Adipose tissue (tissue), 3 donors: Measurements from ENCODE around the gene UBE3C. TPM values are rescaled to one million over a fixed set of nuclear protein-coding genes. Genes with fewer than 3 reads are reported as not detected.
A peak's percentile ranks its signal among the peaks of the same experiment; 100 is the strongest.
"Not testable (repeated sequence)": the region's sequence is repeated elsewhere in the genome, so short reads cannot be mapped to it uniquely, and the experiment has no call there.

Experiments used
- H3K27ac ChIP-seq: one replicate; pipeline ENCODE4 v1.5.1; 2013; ENCODE audit warnings: low read depth, low read length
- WGBS, 3 donors: extraction: QIAGEN DNeasy Blood & Tissue Kit; methylation state at CpG; one replicate each; pipeline ENCODE4 v1.1.7; 2013; 5-methylcytosine and 5-hydroxymethylcytosine counted together
- polyA plus RNA-seq, 3 donors: library from polyadenylated mRNA; stranded (reverse); fragments of 200-250 nt; gene quantifications; one replicate each; pipeline ENCODE4 v1.2.3, GENCODE V29; 2013
- donor health status: healthy with polysubstance abuse.
- donor health status: Bipolar disorder and iron deficiency.
- donor health status: healthy.

Gene UBE3C
- polyA plus RNA-seq, 3 donors, result 15.6 to 33.2 (median 27.6) TPM

- 84 to 87% (median 84%) methylated on average over 26 of the region's 26 CpGs for WGBS, 3 donors
- H3K27ac ChIP-seq, result no peak overlapping the region
Measured at GRCh38 chr7:157125376-157126223, 13.1 kb upstream of the UBE3C start.

- 88 to 90% (median 89%) methylated on average over 11 of the region's 11 CpGs for WGBS, 3 donors
- no peak overlapping the region for H3K27ac ChIP-seq
Measured at GRCh38 chr7:157126921-157127320, 11.8 kb upstream of the UBE3C start.

GRCh38 chr7:157129200-157129599 is 9.5 kb upstream of the UBE3C start:
- WGBS, 3 donors, result 51 to 83% (median 80%) methylated on average over 10 of the region's 10 CpGs

GRCh38 chr7:157129907-157130460 is 8.7 kb upstream of the UBE3C start:
- no peak overlapping the region for H3K27ac ChIP-seq
- WGBS, 3 donors, result 75 to 82% (median 80%) methylated on average over 15 of the region's 15 CpGs

More at GRCh38 chr7:157129200-157129599, 9.5 kb upstream of the UBE3C start:
- H3K27ac ChIP-seq, result no peak overlapping the region

- 74 to 87% (median 87%) methylated on average over 2 of the region's 2 CpGs for WGBS, 3 donors
- not testable (repeated sequence) for H3K27ac ChIP-seq
Measured at GRCh38 chr7:157130849-157131248, 7.9 kb upstream of the UBE3C start.

- no peak overlapping the region for H3K27ac ChIP-seq
- WGBS, 3 donors, result 80 to 82% (median 81%) methylated on average over 5 of the region's 5 CpGs
Measured at GRCh38 chr7:157132796-157133195, 5.9 kb upstream of the UBE3C start.

GRCh38 chr7:157133304-157133703 is 5.4 kb upstream of the UBE3C start:
- no peak overlapping the region for H3K27ac ChIP-seq
- 88 to 91% (median 90%) methylated on average over 2 of the region's 2 CpGs for WGBS, 3 donors

GRCh38 chr7:157136372-157136771 is 2.4 kb upstream of the UBE3C start:
- WGBS, 3 donors, result 19 to 26% (median 23%) methylated on average over 4 of the region's 4 CpGs
- no peak overlapping the region for H3K27ac ChIP-seq

GRCh38 chr7:157138101-157138423 is 664 bp upstream of the UBE3C start:
- 23 to 38% (median 32%) methylated on average over 5 of the region's 5 CpGs for WGBS, 3 donors
- peak overlapping the region; percentile 51 for H3K27ac ChIP-seq

GRCh38 chr7:157139111-157139809 is 534 bp downstream of the UBE3C start:
- WGBS, 3 donors, result 0 to 1% (median 0%) methylated on average over 67 to 74 of the region's 74 CpGs
- H3K27ac ChIP-seq, result peak overlapping the region; percentile 52

- H3K27ac ChIP-seq, result peak overlapping the region; percentile 40
- 15 to 27% (median 25%) methylated on average over 19 of the region's 19 CpGs for WGBS, 3 donors
Measured at GRCh38 chr7:157139810-157140510, 1.2 kb downstream of the UBE3C start.

GRCh38 chr7:157140511-157140905 is 1.8 kb downstream of the UBE3C start:
- H3K27ac ChIP-seq, result no peak overlapping the region

GRCh38 chr7:157141525-157142060 is 2.9 kb downstream of the UBE3C start:
- 85 to 95% (median 93%) methylated on average over 16 of the region's 16 CpGs for WGBS, 3 donors
- H3K27ac ChIP-seq, result no peak overlapping the region

More at GRCh38 chr7:157140511-157140905, 1.8 kb downstream of the UBE3C start:
- 58 to 80% (median 79%) methylated on average over 10 of the region's 10 CpGs for WGBS, 3 donors

- H3K27ac ChIP-seq, result no peak overlapping the region
- WGBS, 3 donors, result 87 to 91% (median 90%) methylated on average over 8 of the region's 8 CpGs
Measured at GRCh38 chr7:157143788-157144187, 5.1 kb downstream of the UBE3C start.

- WGBS, 3 donors, result 92 to 95% (median 94%) methylated on average over 4 of the region's 4 CpGs
- no peak overlapping the region for H3K27ac ChIP-seq
Measured at GRCh38 chr7:157149317-157149716, 10.6 kb downstream of the UBE3C start.

- H3K27ac ChIP-seq, result no peak overlapping the region
- WGBS, 3 donors, result 33 to 77% (median 63%) methylated on average over 15 of the region's 15 CpGs
Measured at GRCh38 chr7:157150882-157151281, 12.2 kb downstream of the UBE3C start.

- no peak overlapping the region for H3K27ac ChIP-seq
- 80 to 92% (median 91%) methylated on average over 5 of the region's 5 CpGs for WGBS, 3 donors
Measured at GRCh38 chr7:157151626-157152339, 13.1 kb downstream of the UBE3C start.

GRCh38 chr7:157152391-157152937 is 13.7 kb downstream of the UBE3C start:
- WGBS, 3 donors, result 84 to 89% (median 89%) methylated on average over 9 of the region's 9 CpGs
- no peak overlapping the region for H3K27ac ChIP-seq
